Measurements from ENCODE around the gene EFCAB9.

- TF ChIP-seq POLR2AphosphoS5 (IDR thresholded peaks at IDR 0.05; ENCODE audit: low read depth, low read length) (no peak), CTCF (IDR thresholded peaks at IDR 0.05) (no peak), RAD21 (IDR thresholded peaks at IDR 0.05; ENCODE audit: low read length) (no peak)
- TF ChIP-seq, protein P1, sequence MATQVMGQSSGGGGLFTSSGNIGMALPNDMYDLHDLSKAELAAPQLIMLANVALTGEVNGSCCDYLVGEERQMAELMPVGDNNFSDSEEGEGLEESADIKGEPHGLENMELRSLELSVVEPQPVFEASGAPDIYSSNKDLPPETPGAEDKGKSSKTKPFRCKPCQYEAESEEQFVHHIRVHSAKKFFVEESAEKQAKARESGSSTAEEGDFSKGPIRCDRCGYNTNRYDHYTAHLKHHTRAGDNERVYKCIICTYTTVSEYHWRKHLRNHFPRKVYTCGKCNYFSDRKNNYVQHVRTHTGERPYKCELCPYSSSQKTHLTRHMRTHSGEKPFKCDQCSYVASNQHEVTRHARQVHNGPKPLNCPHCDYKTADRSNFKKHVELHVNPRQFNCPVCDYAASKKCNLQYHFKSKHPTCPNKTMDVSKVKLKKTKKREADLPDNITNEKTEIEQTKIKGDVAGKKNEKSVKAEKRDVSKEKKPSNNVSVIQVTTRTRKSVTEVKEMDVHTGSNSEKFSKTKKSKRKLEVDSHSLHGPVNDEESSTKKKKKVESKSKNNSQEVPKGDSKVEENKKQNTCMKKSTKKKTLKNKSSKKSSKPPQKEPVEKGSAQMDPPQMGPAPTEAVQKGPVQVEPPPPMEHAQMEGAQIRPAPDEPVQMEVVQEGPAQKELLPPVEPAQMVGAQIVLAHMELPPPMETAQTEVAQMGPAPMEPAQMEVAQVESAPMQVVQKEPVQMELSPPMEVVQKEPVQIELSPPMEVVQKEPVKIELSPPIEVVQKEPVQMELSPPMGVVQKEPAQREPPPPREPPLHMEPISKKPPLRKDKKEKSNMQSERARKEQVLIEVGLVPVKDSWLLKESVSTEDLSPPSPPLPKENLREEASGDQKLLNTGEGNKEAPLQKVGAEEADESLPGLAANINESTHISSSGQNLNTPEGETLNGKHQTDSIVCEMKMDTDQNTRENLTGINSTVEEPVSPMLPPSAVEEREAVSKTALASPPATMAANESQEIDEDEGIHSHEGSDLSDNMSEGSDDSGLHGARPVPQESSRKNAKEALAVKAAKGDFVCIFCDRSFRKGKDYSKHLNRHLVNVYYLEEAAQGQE (IDR thresholded peaks at IDR 0.05; ENCODE audit: low read depth, low read length) = no peak
Measured at GRCh38 chr5:172170251-172170701, 23.7 kb upstream of the EFCAB9 start.
